HCT116 (cell line): Measurements from ENCODE around the gene DNASE1L1. TPM values are rescaled to one million over a fixed set of nuclear protein-coding genes. Genes with fewer than 3 reads are reported as not detected.

ENCODE experiments used
- ATAC-seq: fragments of 200-7000 bp; cut with Tn5 transposase; 2 replicates; pipeline ENCODE4 v1.9.1; 2020; ENCODE audit warnings: mild to moderate bottlenecking, moderate library complexity
- BruUV-seq: library from RNA; stranded (reverse); fragments of 400-500 nt; replicated peaks from 2 replicates; lab custom pipeline; 2021; lab: Mats Ljungman, UMichigan
- CTCF ChIA-PET: fragments of 300-600 bp; sonication (Branson Sonifier 250); formaldehyde crosslinking; loops from one replicate; lab custom pipeline; 2021; ENCODE audit warnings: antibody characterized with exemption; lab: Charles Lee
- POLR2A ChIA-PET: fragments of 300-600, 350-600 bp; sonication (Branson Sonifier 250); formaldehyde crosslinking; loops from one replicate; lab custom pipeline; 2021; ENCODE audit warnings: antibody characterized with exemption; lab: Charles Lee
- RAD21 ChIA-PET, 2 experiments: fragments of 300-600 bp; sonication (Branson Sonifier 250); formaldehyde crosslinking; loops; one replicate each; lab custom pipeline; 2023; ENCODE audit warnings: low total read pairs in 2 of 2; ENCODE audit not compliant: uncharacterized antibody in 2 of 2, unreplicated experiment in 2 of 2, low non-redundant PET in 1 of 2; lab: Charles Lee
- DNase-seq: peaks from one replicate; pipeline ENCODE4 v3.0.0-alpha.2; 2010; ENCODE audit warnings: low read depth, low spot score
- H2AFZ ChIP-seq: fragments of 200-600 bp; shearing (Covaris generic), sonication (generic); 2 replicates; pipeline ENCODE4 v1.6.1; 2017; ENCODE audit warnings: low read depth, mixed run types, mixed read lengths, antibody characterized with exemption, low read length; ENCODE audit not compliant: poor library complexity, severe bottlenecking
- H3K27ac ChIP-seq: 2 replicates; pipeline ENCODE4 v1.5.1; 2012; ENCODE audit warnings: low read depth, low read length
- H3K27me3 ChIP-seq: fragments of 200-600 bp; sonication (generic); 2 replicates; pipeline ENCODE4 v1.6.1; 2016; ENCODE audit warnings: mixed run types, low read length, mixed read lengths; ENCODE audit not compliant: insufficient read depth
- H3K36me3 ChIP-seq, 2 experiments: fragments of 200-500 bp in 1 of 2; fragments of 200-600 bp in 1 of 2; sonication (Bioruptor generic) in 1 of 2; sonication (generic) in 1 of 2; 2 replicates each; pipeline versions ENCODE4 v1.5.1 to v1.6.1; 2014 to 2016; ENCODE audit warnings: low read length in 2 of 2, inconsistent platforms in 1 of 2, mixed read lengths in 1 of 2, mixed run types in 1 of 2; ENCODE audit not compliant: insufficient read depth in 2 of 2, control insufficient read depth in 1 of 2
- H3K4me1 ChIP-seq, 2 experiments: fragments of 200-600 bp in 1 of 2; sonication (generic) in 1 of 2; 2 replicates each; pipeline versions ENCODE4 v1.5.1 to v1.6.1; 2012 to 2017; ENCODE audit warnings: low read length in 2 of 2, inconsistent platforms in 1 of 2, mild to moderate bottlenecking in 1 of 2, mixed read lengths in 1 of 2, mixed run types in 1 of 2, moderate library complexity in 1 of 2; ENCODE audit not compliant: insufficient read depth in 2 of 2, control insufficient read depth in 1 of 2
- H3K4me2 ChIP-seq: fragments of 200-600 bp; sonication (generic); 2 replicates; pipeline ENCODE4 v1.6.1; 2017; ENCODE audit warnings: mixed run types, low read length, mixed read lengths
- H3K4me3 ChIP-seq, 2 experiments: fragments of 200-600 bp in 1 of 2; sonication (generic) in 1 of 2; replicated peaks in 1 of 2; 2 replicates each; pipeline ENCODE4 v1.5.1; 2011 to 2016; ENCODE audit warnings: low read length in 2 of 2, control low read depth in 1 of 2, low read depth in 1 of 2, mild to moderate bottlenecking in 1 of 2, mixed read lengths in 1 of 2, mixed run types in 1 of 2
- H3K79me2 ChIP-seq: fragments of 200-600 bp; sonication (generic); 2 replicates; pipeline ENCODE4 v1.6.1; 2017; ENCODE audit warnings: mild to moderate bottlenecking, mixed run types, low read length, moderate library complexity, mixed read lengths; ENCODE audit not compliant: insufficient read depth
- H3K9ac ChIP-seq: fragments of 200-600 bp; sonication (generic); 2 replicates; pipeline ENCODE4 v1.6.1; 2016; ENCODE audit warnings: low read length, mixed read lengths
- H3K9me2 ChIP-seq: fragments of 200-600 bp; sonication (generic), shearing (Covaris generic); 2 replicates; pipeline ENCODE4 v1.6.1; 2017; ENCODE audit warnings: mixed run types, mild to moderate bottlenecking, moderate library complexity; ENCODE audit not compliant: insufficient read depth
- H3K9me3 ChIP-seq, 2 experiments: fragments of 200-500 bp in 1 of 2; fragments of 200-600 bp in 1 of 2; sonication (Bioruptor generic) in 1 of 2; sonication (generic) in 1 of 2; 2 replicates each; pipeline ENCODE4 v1.6.1; 2014 to 2017; ENCODE audit warnings: low read length in 2 of 2, mixed read lengths in 2 of 2, inconsistent platforms in 1 of 2, low read depth in 1 of 2, mild to moderate bottlenecking in 1 of 2, mixed run types in 1 of 2, moderate library complexity in 1 of 2; ENCODE audit not compliant: control insufficient read depth in 1 of 2, insufficient read depth in 1 of 2
- H4K20me1 ChIP-seq: fragments of 200-600 bp; sonication (generic), shearing (Covaris generic); 2 replicates; pipeline ENCODE4 v1.6.1; 2017; ENCODE audit warnings: mixed run types, mild to moderate bottlenecking, moderate library complexity; ENCODE audit not compliant: insufficient read depth
- CBX3 ChIP-seq: IDR thresholded peaks from 2 replicates; pipeline ENCODE4 v1.6.1; 2012; ENCODE audit warnings: low read depth
- CEBPB ChIP-seq: IDR thresholded peaks from 2 replicates; pipeline ENCODE4 v1.6.1; 2012; ENCODE audit warnings: low read depth
- EGR1 ChIP-seq: IDR thresholded peaks from 2 replicates; pipeline ENCODE4 v1.6.1; 2012; ENCODE audit warnings: low read depth
- EZH2 ChIP-seq: fragments of 200-600 bp; sonication (generic); IDR thresholded peaks from 2 replicates; pipeline ENCODE4 v1.6.1; 2017; ENCODE audit warnings: antibody characterized with exemption, mixed run types
- EZH2phosphoT487 ChIP-seq: fragments of 200-600 bp; IDR thresholded peaks from 2 replicates; pipeline ENCODE4 v1.6.1; 2018; ENCODE audit warnings: antibody characterized with exemption, borderline replicate concordance
- FOSL1 ChIP-seq: IDR thresholded peaks from 2 replicates; pipeline ENCODE4 v1.6.1; 2012; ENCODE audit warnings: low read depth
- JUND ChIP-seq: IDR thresholded peaks from 2 replicates; pipeline ENCODE4 v1.6.1; 2012
- POLR2A ChIP-seq: IDR thresholded peaks from 2 replicates; pipeline ENCODE4 v1.7.0; 2011; ENCODE audit warnings: borderline replicate concordance; ENCODE audit not compliant: insufficient read depth, insufficient read length; ENCODE audit errors: extremely low read depth
- SIN3A ChIP-seq: IDR thresholded peaks from 2 replicates; pipeline ENCODE4 v1.6.1; 2012; ENCODE audit warnings: low read depth
- SP1 ChIP-seq: IDR thresholded peaks from 2 replicates; pipeline ENCODE4 v1.6.1; 2012; ENCODE audit warnings: low read depth
- TCF7L2 ChIP-seq: IDR thresholded peaks from 2 replicates; pipeline ENCODE4 v1.7.0; 2011; ENCODE audit warnings: borderline replicate concordance, inconsistent platforms; ENCODE audit not compliant: insufficient read depth, insufficient read length; ENCODE audit errors: extremely low read depth
- YY1 ChIP-seq: IDR thresholded peaks from 2 replicates; pipeline ENCODE4 v1.6.1; 2011; ENCODE audit warnings: low read length, low read depth, moderate library complexity, mild to moderate bottlenecking; ENCODE audit not compliant: insufficient replicate concordance; ENCODE audit errors: extremely low read depth
- intact Hi-C: fragments of 100-400 bp; cut with micrococcal nuclease; formaldehyde crosslinking; loops from 2 replicates; pipeline ENCODE4 v1.10.0; 2022
- total RNA-seq: library from RNA; stranded (reverse); gene quantifications from one replicate; pipeline ENCODE4 v1.2.1, GENCODE V29; 2021; ENCODE audit not compliant: unreplicated experiment
- TF ChIP-seq, protein P1 (sequence below): IDR thresholded peaks from 2 replicates; pipeline ENCODE4 v1.6.1; 2012
- TF ChIP-seq, protein P2 (sequence below), 3 experiments: fragments of 200-600 bp in 1 of 3; sonication (generic) in 1 of 3; IDR thresholded peaks in 2 of 3; conservative IDR thresholded peaks in 1 of 3; 2 replicates each; pipeline ENCODE4 v1.5.1; 2012 to 2017; ENCODE audit warnings: low read depth in 2 of 3, low read length in 2 of 3, antibody characterized with exemption in 1 of 3, borderline replicate concordance in 1 of 3, control low read depth in 1 of 3, mild to moderate bottlenecking in 1 of 3, mixed read lengths in 1 of 3, mixed run types in 1 of 3, moderate library complexity in 1 of 3; ENCODE audit not compliant: insufficient read depth in 1 of 3
- TF ChIP-seq, protein P3 (sequence below): IDR thresholded peaks from 2 replicates; pipeline ENCODE4 v1.6.1; 2011; ENCODE audit warnings: mild to moderate bottlenecking, low read length, moderate library complexity; ENCODE audit not compliant: insufficient replicate concordance; ENCODE audit errors: extremely low read depth
- TF ChIP-seq, protein P4 (sequence below): IDR thresholded peaks from 2 replicates; pipeline ENCODE4 v1.6.1; 2012

The DNASE1L1 gene
- total RNA-seq, 1 experiment from 2014 or later: 16.5 TPM

DNA sequence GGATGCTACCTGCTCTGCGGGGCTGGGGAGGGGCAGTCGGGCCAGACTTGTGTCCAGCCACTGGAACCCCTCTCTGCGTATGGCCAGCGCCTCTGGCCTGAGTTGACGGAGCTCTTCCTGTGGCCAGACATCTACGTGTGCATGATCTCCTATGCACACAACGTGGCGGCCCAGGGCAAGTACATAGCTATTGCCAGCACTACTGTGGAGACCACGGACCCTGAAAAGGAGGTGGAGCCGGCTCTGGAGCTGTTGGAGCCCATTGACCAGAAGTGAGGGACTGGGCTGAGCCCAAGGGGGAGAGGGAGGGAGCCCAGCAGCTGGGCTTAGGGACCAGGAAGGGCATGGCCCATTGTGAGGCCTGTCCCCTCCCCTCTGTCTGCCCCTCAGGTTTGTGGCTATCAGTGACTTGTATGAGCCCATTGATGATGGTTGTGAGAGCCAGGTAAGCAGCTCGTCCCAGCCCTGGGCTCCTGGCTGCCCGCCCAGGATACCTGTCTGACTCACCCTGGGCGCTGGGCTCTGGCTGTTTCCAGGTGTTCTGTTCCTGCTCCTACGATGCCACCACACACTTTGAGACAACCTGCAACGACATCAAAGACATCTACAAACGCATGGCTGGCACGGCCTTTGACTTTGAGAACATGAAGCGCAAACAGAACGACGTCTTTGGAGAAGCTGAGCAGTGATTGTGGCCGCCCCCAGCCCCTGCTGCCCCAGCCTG is 33.1 kb upstream of the DNASE1L1 start:
- no peak for ATAC-seq
- Histone ChIP-seq H3K27me3 (no peaks in the 10 kb centered on the region), H3K4me1 (peaks cover 6 to 26% of the 10 kb centered on the region in 2 experiments; a peak in 3 of 4 replicates), H3K4me2 (no peak overlapping the region), H3K9ac (no peak overlapping the region), H3K9me3 (no peaks in the 10 kb centered on the region), H3K27ac (no peak overlapping the region), H3K36me3 (no peaks in the 10 kb centered on the region; a peak in 1 of 4 replicates), H2AFZ (no peak overlapping the region), H3K9me2 (no peaks in the 10 kb centered on the region), H4K20me1 (no peaks in the 10 kb centered on the region), H3K79me2 (peaks cover 37% of the 10 kb centered on the region), H3K4me3 (no peak overlapping the region)
- no TSS peak for BruUV-seq
- ChIA-PET RAD21 (no interaction called here), CTCF (no interaction called here), POLR2A (no interaction called here)
- DNase-seq: no peak
- intact Hi-C loops: loop anchor here (5.0 kb wide), 1 partner anchor 35 kb away; the partner anchor contains the start of gene LAGE3
- no peak for TF ChIP-seq JUND
- no peak for TF ChIP-seq CEBPB
- no peak for TF ChIP-seq EZH2phosphoT487
- TF ChIP-seq SIN3A: no peak
- no peak for TF ChIP-seq YY1
- no peak for TF ChIP-seq TCF7L2
- TF ChIP-seq, protein P1, sequence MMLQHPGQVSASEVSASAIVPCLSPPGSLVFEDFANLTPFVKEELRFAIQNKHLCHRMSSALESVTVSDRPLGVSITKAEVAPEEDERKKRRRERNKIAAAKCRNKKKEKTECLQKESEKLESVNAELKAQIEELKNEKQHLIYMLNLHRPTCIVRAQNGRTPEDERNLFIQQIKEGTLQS: no peak
- TF ChIP-seq SP1: no peak
- TF ChIP-seq FOSL1: no peak
- no peak for TF ChIP-seq POLR2A

DNA sequence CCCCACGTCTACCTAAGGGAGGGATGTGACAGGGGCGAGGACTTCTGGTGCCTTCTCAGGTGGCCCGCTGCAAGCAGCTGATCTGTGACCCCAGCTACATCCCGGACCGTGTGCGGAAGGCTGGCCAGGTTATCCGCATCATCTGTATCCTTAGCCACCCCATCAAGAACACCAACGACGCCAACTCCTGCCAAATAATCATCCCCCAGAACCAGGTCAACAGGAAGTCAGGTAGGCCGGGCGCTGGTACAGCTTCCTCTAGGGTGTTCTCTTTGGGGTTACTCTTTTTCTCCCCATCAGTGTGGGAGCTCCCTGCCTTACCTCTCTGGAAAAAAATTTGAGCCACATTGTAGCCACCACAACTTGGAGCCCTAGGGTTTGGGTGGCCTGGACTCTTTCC is 32.5 kb upstream of the DNASE1L1 start:
- Histone ChIP-seq H3K9me2 (no peaks in the 10 kb centered on the region), H3K9me3 (no peaks in the 10 kb centered on the region), H3K4me3 (no peak overlapping the region), H4K20me1 (no peaks in the 10 kb centered on the region), H3K36me3 (no peaks in the 10 kb centered on the region; a peak in 1 of 4 replicates), H3K9ac (no peak overlapping the region), H3K79me2 (peaks cover 37% of the 10 kb centered on the region), H2AFZ (no peak overlapping the region), H3K4me2 (no peak overlapping the region), H3K4me1 (peaks cover 6 to 26% of the 10 kb centered on the region in 2 experiments; a peak in 3 of 4 replicates), H3K27ac (no peak overlapping the region), H3K27me3 (no peaks in the 10 kb centered on the region)
- intact Hi-C loops: loop anchor here (5.0 kb wide), 1 partner anchor 36 kb away; the partner anchor contains the start of gene LAGE3
- CTCF ChIA-PET: no interaction called here
- no TSS peak for BruUV-seq
- no peak for DNase-seq
- no peak for ATAC-seq
- RAD21 ChIA-PET: no interaction called here
- POLR2A ChIA-PET: no interaction called here
- TF ChIP-seq, protein P1: no peak
- TF ChIP-seq, protein P2, sequence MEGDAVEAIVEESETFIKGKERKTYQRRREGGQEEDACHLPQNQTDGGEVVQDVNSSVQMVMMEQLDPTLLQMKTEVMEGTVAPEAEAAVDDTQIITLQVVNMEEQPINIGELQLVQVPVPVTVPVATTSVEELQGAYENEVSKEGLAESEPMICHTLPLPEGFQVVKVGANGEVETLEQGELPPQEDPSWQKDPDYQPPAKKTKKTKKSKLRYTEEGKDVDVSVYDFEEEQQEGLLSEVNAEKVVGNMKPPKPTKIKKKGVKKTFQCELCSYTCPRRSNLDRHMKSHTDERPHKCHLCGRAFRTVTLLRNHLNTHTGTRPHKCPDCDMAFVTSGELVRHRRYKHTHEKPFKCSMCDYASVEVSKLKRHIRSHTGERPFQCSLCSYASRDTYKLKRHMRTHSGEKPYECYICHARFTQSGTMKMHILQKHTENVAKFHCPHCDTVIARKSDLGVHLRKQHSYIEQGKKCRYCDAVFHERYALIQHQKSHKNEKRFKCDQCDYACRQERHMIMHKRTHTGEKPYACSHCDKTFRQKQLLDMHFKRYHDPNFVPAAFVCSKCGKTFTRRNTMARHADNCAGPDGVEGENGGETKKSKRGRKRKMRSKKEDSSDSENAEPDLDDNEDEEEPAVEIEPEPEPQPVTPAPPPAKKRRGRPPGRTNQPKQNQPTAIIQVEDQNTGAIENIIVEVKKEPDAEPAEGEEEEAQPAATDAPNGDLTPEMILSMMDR (IDR thresholded peaks at IDR 0.05 in 2 of 3, conservative IDR thresholded peaks at IDR 0.05 in 1 of 3; ENCODE audit: borderline replicate concordance in 1 of 3, insufficient read depth in 1 of 3, low read depth in 2 of 3, low read length in 2 of 3): no peak
- no peak for TF ChIP-seq CBX3
- no peak for TF ChIP-seq FOSL1
- TF ChIP-seq POLR2A: no peak
- TF ChIP-seq, protein P3, sequence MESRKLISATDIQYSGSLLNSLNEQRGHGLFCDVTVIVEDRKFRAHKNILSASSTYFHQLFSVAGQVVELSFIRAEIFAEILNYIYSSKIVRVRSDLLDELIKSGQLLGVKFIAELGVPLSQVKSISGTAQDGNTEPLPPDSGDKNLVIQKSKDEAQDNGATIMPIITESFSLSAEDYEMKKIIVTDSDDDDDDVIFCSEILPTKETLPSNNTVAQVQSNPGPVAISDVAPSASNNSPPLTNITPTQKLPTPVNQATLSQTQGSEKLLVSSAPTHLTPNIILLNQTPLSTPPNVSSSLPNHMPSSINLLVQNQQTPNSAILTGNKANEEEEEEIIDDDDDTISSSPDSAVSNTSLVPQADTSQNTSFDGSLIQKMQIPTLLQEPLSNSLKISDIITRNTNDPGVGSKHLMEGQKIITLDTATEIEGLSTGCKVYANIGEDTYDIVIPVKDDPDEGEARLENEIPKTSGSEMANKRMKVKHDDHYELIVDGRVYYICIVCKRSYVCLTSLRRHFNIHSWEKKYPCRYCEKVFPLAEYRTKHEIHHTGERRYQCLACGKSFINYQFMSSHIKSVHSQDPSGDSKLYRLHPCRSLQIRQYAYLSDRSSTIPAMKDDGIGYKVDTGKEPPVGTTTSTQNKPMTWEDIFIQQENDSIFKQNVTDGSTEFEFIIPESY: no peak
- TF ChIP-seq, protein P4, sequence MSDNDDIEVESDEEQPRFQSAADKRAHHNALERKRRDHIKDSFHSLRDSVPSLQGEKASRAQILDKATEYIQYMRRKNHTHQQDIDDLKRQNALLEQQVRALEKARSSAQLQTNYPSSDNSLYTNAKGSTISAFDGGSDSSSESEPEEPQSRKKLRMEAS: no peak
- no peak for TF ChIP-seq SP1
- TF ChIP-seq EZH2: no peak
- no peak for TF ChIP-seq EGR1
